ENCODE measurements around the gene TTC34. TPM values are rescaled to one million over a fixed set of nuclear protein-coding genes. Genes with fewer than 3 reads are reported as not detected.

TTC34 gene
- total and polyA plus RNA-seq, 9 of the 15 experiments (the other 6 are each of a cell fraction or from before 2014, with no cell fraction given) = 0.03 to 0.38 (median 0.05) TPM; not detected in 2

DNA sequence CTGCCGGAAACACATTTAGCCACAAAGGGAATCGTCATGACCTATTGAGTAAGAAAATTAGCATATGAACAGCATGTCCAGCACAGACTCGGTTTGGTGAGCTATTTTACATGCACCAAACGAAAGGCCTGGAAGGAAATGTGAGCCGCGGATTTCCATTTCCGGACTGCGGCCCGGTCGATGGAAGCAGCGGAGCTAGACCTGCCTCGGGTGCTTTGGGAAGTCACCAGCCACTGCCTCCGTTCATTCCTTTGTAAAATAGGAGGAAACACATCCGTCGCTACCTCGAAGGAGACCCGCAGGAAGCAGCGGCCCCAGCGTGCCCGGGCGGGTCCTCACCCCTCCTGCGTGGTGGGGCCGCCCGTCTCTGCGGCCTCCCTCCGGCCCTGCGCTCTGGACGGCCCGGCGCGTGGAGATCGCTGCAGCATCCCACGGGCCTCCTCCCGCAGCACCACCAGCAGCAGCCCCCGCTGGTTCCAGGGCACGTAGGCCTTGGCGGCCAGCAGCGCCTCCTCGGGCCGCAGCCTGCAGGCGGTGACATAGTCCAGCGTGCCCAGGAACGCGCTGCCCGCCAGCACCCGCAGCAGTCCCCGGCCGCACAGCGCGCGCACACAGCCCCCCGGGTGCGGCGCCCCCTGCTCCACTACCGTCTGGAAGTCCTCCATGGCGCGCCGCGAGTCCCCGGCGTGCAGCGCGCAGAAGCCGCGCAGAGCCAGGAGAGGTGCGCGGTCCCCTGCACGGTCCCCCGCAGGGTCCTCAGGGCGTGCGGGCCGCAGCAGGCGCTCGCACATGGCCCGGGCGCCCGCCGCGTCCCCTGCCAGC, 12.1 kb downstream of the TTC34 start (continued):
- TF ChIP-seq, protein P1, sequence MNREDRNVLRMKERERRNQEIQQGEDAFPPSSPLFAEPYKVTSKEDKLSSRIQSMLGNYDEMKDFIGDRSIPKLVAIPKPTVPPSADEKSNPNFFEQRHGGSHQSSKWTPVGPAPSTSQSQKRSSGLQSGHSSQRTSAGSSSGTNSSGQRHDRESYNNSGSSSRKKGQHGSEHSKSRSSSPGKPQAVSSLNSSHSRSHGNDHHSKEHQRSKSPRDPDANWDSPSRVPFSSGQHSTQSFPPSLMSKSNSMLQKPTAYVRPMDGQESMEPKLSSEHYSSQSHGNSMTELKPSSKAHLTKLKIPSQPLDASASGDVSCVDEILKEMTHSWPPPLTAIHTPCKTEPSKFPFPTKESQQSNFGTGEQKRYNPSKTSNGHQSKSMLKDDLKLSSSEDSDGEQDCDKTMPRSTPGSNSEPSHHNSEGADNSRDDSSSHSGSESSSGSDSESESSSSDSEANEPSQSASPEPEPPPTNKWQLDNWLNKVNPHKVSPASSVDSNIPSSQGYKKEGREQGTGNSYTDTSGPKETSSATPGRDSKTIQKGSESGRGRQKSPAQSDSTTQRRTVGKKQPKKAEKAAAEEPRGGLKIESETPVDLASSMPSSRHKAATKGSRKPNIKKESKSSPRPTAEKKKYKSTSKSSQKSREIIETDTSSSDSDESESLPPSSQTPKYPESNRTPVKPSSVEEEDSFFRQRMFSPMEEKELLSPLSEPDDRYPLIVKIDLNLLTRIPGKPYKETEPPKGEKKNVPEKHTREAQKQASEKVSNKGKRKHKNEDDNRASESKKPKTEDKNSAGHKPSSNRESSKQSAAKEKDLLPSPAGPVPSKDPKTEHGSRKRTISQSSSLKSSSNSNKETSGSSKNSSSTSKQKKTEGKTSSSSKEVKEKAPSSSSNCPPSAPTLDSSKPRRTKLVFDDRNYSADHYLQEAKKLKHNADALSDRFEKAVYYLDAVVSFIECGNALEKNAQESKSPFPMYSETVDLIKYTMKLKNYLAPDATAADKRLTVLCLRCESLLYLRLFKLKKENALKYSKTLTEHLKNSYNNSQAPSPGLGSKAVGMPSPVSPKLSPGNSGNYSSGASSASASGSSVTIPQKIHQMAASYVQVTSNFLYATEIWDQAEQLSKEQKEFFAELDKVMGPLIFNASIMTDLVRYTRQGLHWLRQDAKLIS (CRISPR knock-in tag; IDR thresholded peaks at IDR 0.05) = no peak
- TF ChIP-seq TAF9B (IDR thresholded peaks at IDR 0.05; ENCODE audit: partially characterized antibody) = no peak
- TF ChIP-seq, protein P2, sequence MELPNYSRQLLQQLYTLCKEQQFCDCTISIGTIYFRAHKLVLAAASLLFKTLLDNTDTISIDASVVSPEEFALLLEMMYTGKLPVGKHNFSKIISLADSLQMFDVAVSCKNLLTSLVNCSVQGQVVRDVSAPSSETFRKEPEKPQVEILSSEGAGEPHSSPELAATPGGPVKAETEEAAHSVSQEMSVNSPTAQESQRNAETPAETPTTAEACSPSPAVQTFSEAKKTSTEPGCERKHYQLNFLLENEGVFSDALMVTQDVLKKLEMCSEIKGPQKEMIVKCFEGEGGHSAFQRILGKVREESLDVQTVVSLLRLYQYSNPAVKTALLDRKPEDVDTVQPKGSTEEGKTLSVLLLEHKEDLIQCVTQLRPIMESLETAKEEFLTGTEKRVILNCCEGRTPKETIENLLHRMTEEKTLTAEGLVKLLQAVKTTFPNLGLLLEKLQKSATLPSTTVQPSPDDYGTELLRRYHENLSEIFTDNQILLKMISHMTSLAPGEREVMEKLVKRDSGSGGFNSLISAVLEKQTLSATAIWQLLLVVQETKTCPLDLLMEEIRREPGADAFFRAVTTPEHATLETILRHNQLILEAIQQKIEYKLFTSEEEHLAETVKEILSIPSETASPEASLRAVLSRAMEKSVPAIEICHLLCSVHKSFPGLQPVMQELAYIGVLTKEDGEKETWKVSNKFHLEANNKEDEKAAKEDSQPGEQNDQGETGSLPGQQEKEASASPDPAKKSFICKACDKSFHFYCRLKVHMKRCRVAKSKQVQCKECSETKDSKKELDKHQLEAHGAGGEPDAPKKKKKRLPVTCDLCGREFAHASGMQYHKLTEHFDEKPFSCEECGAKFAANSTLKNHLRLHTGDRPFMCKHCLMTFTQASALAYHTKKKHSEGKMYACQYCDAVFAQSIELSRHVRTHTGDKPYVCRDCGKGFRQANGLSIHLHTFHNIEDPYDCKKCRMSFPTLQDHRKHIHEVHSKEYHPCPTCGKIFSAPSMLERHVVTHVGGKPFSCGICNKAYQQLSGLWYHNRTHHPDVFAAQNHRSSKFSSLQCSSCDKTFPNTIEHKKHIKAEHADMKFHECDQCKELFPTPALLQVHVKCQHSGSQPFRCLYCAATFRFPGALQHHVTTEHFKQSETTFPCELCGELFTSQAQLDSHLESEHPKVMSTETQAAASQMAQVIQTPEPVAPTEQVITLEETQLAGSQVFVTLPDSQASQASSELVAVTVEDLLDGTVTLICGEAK (IDR thresholded peaks at IDR 0.05) = no peak
- TF ChIP-seq, protein P2 (CRISPR knock-in tag; IDR thresholded peaks at IDR 0.05) = no peak
- TF ChIP-seq NELFE (IDR thresholded peaks at IDR 0.05; ENCODE audit: insufficient read depth, insufficient read length) = no peak
